Activated T-helper 9 cell treated with anti-CD3 and anti-CD28 coated beads, Interleukin-2, amount 50 U/mL, for 16 hours (primary cell): ENCODE data around the gene SMG6.
"Not testable (repeated sequence)": the region's sequence is repeated elsewhere in the genome, so short reads cannot be mapped to it uniquely, and the experiment has no call there.

Source experiments
- DNase-seq: peaks from one replicate; pipeline ENCODE4 v3.0.0-alpha.2; 2020; ENCODE audit warnings: low read depth

SMG6 gene

DNA sequence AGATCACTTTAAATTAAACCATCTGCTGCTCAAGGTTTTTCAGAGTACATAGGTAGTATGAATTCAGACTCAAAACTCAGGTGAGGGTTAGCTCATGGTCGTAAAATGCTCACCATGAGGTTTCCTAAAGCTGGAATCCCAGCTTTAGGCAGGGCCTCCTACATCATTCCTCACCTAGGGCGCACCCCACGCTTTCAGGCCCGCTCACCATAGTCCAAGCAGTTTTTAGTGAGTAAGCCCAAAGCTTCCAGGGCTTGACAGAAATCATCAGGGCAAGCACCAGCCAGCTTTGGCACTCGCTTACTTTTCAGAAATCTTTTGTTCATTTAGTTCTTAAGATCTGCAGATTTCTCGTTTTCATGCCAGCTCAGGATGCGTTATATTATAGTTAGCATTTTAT is 158.9 kb downstream of the SMG6 start:
- no peak for DNase-seq

DNA sequence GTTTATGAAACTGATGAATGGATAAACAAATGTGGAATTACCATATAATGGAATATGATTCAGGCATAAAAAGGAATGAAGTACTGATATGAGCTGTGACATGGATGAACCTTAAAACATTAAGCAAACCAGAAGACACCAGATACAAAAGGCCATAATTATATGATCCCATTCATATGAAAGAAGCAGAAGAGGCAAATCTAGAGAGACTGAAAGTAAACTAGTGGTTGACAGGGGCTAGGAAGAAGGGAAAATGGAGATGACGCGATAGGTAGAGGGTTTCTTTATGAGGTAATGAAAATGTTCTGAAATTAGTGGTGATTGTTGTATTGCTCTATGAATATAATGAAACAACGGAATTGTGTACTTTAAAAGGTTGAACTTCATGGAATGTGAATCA is 160.3 kb downstream of the SMG6 start:
- DNase-seq: no peak

DNA sequence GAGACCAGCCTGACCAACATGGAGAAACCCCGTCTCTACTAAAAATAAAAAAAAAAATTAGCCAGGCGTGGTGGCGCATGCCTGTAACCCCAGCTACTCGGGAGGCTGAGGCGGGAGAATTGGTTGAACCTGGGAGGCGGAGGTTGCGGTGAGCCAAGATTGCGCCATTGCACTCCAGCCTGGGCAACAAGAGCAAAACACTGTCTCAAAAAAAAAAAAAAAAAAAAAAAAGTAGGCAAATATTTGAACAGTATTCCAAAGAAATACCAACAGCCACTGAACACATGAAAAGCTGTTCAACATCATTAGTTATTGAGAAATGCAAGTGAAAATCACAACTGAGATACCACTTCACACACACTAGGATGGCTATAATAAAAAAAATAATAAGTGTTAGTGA is 160.9 kb downstream of the SMG6 start:
- DNase-seq: not testable (repeated sequence)

DNA sequence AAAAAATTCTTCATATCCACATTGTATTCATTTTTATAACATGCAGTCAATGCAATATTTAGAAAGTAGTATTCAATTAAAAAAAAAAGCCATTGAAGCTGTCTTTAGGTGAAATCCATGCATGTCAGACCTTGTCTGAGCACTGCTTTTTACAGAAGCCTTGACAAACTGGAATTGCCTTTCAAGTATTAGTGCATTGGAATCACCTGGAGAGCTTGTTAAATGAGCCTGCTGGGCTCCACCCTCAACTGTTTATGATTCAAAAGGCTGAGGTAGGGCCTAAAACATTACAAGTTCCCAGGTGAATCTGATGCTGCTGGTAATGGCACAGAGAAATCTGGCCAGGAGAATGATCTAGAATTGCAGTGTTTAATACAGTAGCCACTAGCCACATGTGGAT is 162.9 kb downstream of the SMG6 start:
- no peak for DNase-seq

DNA sequence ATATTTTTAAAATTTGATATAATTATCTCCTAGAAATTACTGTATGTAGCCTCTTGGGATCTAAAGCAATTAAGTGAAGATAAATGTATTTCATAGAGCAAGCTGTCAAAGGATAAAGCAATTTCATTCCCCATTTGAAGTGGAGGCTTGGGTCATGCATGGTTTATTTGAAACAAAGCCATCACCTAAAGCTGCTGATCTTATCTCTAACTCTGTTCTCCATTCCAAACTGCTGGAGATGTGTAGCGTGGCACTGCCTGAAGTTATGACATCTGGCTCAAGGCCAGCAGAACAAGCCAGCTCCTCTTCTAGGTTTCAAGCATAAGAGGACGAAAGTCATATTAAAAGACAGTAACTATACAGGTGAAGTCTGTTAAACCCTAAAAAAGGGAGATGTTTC is 164.8 kb downstream of the SMG6 start:
- DNase-seq: no peak

DNA sequence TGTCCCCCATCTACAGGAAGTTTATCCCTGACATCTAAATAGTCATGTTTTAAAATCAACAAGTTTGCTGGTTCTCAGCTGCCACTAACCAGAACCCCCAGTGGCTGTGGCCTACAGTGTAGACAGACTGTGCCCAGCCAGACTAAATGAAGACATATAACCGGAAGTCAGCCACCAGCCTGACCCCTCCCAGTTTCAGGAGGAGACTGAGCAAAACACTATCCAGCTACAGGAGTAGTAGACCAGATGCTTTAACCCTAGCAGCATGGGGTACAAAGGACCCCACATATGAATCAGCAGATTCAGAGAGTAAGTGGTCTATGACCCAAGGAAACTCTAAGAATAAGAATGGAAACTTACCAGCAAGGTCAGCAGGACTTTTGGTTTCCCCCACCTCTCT is 165.3 kb downstream of the SMG6 start:
- DNase-seq: no peak

DNA sequence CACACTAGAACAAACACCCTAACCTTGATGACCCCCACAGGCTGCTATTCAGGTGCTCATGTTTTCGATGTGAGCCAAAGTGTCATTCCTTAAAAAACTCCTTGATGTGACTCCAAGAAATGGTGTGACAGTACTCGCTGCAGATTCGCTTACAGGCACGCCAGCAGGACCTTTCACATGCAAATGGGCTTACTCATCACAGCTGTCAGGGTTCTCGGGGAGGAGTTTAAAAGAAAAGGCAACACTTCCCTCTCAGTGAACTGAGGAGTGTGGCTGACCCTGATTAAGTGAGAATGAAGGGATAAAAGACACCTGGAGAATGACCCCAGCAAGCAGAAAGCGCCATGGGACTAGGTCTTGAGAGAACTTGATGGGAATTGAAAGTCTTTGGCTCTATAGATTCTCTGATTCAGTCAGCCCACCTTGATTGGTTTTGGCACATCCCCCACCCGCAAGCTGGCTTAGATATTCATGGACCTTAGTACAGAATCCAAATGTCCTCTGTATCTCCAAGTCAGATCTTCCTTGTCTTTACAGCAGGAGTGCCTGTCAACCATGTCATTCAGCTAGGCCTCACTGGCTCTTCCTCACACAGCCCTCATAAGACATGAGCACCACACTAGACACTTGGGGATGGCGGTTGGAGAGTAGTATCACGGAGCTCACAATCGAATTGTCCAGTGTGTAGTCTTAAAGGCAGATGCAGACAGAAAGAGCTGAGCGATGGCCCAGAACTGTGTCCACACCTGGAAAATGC is 166.1 kb downstream of the SMG6 start:
- DNase-seq: no peak

DNA sequence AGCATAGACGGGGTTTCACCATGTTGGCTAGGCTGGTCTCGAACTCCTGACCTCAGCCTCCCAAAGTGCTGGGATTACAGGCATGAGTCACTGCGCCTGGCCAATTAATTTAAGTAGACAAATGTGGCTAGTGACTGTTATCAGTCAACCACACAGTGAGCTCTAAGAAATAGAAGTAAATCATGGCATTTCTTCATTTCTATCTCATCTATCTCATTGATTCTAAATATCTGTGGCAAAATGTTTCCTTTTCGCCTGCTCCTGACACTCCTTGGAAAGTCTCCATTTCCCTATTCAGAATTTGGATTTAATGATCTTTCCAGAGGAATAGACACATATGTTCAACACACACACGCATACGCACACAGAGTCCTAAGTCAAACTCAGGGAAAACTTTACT is 167.3 kb downstream of the SMG6 start:
- no peak for DNase-seq

DNA sequence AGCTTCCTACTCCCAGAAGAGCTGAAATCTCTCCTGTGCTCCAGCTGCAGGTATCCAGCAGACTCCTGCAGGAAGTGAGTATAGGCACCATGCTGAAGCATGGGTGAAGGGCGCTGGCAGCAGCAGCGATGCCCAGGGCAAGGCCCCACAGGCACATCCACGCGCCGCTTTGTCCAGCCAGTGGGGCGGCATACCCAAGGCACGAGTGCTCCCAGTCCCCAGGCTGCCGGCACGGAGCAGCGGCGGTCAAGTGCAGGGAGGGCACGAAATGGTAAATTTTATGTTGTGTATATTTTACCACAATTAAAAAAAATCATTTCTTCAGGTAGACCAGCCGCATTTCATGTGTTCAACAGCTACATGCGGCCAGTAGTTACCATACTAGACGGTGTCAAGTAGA is 175.6 kb downstream of the SMG6 start:
- no peak for DNase-seq

DNA sequence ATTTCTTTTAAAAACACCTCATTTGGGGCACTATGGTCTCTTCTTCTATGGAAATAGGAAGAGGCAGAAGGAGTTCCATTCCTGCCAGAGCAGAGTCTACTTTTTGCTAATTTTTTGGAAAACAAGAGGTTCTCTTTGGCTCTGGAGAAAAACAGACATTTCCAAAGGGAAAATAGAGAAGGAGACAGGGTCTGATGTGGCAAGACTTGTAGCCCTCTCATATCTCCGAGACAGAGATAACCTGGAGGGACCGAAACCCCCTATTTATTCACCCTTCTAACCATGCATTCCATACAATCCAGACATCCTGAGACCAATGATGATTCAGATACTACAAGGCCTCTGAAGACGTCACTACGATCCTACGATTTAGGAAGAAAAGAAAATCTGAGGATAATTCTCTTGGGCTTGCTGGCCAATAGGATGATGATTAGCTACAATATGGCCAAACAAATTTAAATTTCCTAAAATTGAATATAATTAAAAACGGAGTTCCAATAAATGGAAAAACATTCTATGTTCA is 178.5 kb downstream of the SMG6 start:
- no peak for DNase-seq

DNA sequence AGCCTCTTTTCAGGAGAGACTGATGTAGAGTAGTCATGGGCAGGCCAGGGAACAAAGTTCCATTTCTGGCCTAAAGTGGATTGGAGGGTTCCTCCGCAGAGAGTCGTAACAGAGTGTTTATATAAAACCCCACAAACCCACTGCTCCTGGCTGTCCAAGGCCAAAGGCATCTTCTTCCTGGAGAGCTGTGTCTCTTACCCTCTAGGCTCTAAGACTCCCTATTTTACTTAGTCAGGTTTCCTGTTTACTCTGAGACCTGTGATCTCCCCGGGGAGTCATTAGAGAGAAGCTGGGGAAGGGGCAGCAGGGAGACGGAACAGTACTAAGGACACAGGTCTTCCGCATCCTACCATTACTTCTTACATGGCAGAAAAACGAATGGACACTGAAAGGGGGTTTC is 179.2 kb downstream of the SMG6 start:
- DNase-seq: no peak

DNA sequence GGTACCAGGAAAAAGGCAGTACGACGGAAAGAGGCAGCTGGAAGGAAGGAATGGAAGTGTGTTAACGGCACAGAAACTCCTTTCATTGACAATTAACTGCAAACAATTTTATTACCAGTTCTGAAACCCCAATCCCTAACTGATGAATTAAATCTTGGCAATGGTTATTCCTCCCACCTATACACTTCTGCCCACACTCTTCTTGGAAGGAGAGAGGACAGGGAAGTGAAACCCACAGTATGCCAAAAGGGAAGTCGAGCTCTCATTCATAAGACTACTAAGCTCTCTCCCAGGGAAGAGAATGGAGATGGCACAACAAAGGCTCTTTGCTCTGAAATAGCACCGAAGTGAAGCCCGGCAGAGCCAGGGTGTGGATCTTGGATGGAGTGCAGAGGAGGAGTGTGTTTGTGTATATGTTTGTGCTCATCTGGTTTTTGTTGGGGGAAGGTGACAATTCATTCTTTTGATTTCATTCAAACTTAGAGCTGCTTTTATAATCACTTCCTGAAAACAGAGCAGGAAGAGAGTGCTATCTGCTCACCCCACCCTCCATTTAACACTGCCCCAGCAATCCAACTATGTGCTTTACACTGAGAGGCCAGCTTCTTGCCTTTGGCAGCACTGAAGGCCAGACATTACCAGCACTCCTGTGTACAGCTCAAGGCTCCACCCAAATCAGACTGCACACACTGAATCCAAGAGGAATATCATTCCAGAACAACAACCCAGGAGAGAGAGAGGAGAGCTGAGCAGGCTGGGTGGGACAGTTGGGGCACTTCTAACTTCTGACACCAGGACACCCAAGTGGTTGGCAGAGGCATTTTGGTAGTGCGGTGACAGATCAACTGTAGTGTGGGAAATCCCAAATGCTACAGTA is 180.0 kb downstream of the SMG6 start:
- no peak for DNase-seq

DNA sequence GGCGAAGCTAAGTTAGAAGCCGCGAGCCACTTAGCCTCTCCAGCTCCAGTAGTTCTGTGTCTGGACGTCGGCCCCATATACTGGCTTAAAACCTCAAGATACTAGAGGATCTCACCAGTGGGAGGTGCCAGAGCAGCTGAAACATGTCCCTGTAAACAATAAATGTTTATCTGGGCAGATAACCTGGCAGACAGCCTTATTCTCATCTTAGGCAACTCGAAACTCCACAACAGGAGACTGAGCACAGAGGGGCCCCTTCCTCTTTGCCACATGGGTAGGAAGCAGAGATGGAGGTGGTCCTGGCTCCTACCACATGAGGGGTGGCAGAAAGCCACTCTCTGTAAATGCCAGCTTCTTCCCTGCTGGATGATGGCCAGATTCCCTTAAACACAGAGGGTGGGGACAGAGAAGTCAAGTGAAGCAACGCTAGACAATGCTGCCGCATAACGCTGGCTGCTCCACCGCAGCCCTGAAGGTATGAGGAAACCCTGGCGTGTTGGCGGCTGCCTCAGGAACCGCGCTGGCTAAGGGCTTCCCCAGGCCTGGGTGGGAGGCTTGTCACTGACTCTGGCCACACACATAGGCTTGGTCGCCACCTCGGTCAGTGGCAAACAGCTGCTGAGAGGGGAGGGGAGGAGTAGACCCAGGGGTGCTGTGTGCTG is 180.8 kb downstream of the SMG6 start:
- no peak for DNase-seq

DNA sequence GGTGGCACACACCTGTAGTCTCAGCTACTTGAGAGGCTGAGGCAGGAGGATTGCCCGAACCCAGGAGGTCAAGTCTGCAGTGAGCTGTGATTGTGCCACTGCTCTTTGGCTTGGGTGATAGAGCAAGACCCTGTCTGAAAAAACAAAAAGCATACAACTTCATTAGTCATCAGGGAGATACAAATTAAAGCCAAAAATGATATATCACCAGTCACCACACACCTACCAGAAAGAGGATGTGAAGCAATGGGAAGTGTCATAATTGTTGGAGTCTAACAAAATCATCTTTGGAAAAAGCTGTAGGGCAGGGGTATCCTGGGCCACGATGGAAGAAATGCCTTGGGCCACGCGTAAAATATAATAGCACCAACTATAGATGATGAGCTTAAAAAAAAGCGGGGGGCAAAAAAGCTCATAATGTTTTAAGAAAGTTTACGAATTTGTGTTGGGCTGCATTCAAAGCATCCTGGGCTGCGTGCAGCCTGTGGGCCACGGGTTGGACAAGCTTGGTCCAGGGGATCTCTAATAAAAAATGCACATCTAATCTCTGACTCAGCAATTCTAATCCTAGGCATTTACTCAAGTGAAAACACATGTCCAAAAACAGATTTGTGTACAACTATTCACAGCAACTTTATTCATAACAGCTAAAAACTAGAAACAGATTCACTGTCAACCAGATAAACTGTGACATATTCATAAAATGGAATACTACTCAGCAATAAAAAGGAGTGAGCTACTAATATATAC is 182.8 kb downstream of the SMG6 start:
- no peak for DNase-seq

DNA sequence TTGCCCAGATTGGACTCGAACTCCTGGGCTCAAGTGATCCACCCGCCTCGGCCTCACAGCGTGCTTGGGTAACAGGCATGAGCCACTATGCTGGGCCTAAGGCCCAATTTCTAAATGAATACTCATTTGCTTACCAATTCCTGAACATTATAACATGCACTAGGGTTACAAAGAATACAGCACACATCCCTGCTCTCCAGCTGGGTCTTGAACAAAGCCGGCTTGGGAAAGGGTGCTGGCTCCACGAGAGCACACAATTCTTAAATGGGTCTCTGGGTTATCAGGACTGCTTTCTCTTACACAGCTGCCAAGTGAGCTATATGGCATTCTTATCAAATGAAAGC is 190.3 kb downstream of the SMG6 start:
- no peak for DNase-seq

DNA sequence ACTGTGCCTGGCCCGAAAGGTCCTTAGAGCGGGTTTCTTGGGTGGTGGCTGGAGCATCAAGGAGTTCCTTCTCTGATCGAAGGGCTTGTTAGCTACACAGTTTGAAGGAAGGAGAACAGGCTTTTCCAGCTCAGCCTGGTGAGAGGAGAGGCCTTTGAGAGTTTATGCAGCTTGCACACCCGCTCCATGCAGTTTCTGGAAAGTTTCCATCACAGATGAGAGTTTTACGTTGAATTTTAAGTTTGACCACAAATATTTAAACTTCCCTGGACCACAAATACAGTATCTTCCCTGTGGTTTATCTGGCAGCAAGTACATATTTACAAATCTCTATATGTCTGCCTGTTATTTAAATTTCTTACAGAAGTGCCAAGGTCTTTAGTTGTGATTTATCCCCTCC is 191.9 kb downstream of the SMG6 start:
- DNase-seq: no peak

DNA sequence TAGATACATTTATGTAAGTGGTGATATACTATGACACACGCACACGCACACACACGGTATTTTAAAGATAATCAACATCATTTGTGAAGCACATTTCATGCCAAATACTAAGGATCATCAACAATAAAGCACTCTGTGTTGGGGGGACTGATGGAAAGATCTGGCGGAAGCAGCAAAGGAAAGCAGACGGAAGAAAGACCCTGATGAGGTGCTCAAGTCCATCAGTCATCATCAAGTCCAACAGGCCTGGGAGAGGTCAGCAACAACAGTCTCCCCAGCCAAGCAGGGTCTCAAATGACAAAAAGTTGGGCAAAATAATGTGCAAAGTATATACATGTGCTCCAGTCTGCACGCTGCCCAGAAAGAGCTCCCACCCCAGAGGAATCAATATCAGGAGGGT is 193.1 kb downstream of the SMG6 start:
- DNase-seq: no peak

DNA sequence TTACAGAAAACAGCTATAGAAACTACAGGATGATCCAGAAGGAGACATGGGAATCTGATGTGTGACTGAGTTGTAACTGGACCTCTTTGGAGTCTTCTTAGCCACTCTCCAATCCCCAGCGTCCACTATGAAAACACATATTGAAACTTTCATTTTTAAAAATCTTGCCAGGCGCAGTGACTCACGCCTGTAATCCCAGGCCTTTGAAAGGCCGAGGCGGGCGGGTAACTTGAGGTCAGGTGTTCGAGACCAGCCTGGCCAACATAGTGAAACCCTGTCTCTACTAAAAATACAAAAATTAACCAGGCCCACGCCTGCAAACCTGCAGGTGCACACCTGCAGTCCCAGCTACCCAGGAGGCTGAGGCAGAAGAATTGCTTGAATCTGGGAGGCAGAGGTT is 195.4 kb downstream of the SMG6 start:
- no peak for DNase-seq

DNA sequence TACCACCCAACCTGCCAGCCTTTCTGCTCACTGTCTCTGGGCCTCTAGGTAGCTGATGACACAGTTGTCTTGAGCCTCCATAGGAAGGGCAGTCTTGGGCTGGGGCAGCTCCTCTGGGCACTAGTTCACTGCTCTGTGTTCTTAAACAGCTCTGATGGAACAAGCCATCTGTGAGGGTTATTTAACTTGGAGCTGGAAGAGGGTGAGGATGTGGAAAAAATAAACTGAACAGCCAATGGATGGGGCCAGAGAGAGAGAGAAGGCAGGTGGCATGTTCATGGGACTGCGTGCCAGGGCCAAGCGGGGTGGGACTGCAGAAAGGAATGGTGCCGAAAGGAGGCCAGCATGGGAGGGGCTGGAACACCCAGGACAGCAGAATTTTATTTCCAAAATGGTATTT is 196.1 kb downstream of the SMG6 start:
- DNase-seq: no peak

DNA sequence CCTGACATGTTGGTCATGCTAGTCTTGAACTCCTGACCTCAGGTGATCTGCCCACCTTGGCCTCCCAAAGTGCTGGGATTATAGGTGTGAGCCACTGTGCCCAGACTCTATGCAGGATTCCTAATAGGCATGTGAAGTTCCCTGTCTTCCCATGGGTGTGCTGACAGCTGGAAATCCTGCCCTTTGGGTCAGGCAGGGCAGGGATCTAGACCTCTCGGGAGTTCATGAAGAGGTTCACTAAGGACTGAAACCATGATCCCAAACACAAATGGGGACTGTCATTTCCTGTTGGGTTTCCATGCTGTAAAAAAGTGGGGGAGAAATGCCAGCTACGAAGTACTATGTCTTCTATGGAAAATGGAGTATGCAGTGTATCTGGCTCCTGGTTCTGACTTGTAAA is 196.5 kb downstream of the SMG6 start:
- DNase-seq: no peak

DNA sequence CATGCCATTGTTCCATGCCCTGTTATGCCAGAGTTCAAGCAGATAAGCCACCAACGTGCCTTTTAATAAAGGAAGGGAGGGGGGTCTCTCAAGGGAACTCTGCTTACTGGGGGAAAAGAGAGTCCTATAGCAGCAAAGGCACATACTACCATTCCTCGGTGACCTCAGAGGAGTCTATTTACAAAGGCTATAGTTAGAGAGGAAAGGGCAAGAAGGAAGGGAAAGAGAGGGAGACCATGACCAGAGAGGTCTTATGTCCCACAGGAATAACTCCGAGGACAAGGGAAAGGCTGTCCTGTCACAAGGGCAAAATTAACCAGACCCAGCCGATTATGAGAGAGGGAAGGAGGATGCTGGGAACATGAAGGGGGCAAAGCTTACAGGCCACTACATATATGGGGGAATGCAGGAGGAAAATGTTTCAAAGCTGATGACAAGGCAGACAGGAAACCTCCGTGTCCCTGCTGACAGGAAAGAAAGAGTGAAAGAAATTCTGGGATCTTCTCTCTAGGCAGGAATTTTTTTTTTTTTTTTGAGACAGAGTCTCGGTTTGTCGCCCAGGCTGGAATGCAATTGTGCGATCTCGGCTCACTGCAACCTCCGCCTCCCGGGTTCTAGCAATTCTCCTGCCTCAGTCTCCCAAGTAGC is 197.2 kb downstream of the SMG6 start:
- DNase-seq: no peak

DNA sequence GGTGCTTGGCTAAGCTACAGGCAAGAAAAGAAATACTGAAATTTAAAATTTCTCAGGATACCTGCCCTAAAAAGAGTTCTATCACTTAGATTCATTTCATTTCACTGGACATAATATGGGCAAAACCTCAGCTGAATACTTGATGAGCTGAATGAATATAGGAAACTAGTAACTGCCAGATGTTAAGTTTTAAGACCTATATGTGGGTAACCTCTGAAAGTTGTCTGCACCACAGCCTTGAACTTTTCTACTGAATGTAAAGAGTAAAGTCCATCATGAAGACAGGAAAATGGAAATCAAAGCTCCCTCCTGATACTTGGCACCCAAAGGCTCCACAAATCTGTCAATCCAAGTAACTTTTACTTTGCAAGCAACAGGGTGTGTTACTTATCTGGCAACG is 197.9 kb downstream of the SMG6 start:
- DNase-seq: no peak
